ENCODE measurements around the gene THRA.

THRA gene

GRCh38 chr17:40084477-40084876, 21.7 kb downstream of the THRA start:
- DNase-seq (ENCODE audit: low read depth in 2 of 2): no peak

- peak in 1 of 2 donors; percentile 51 for DNase-seq (ENCODE audit: low read depth in 2 of 2)
Measured at GRCh38 chr17:40086150-40087044, 23.6 kb downstream of the THRA start.

- no peak for DNase-seq (ENCODE audit: low read depth in 2 of 2)
Measured at GRCh38 chr17:40087049-40087794, 24.5 kb downstream of the THRA start.

GRCh38 chr17:40087903-40088718, 25.3 kb downstream of the THRA start:
- no peak for DNase-seq (ENCODE audit: low read depth in 2 of 2)

- no peak for DNase-seq (ENCODE audit: low read depth in 2 of 2)
Measured at GRCh38 chr17:40089077-40089895, 26.5 kb downstream of the THRA start.

- DNase-seq (ENCODE audit: low read depth in 2 of 2): no peak
Measured at GRCh38 chr17:40090237-40091119, 27.7 kb downstream of the THRA start.

GRCh38 chr17:40091691-40092397, 29.1 kb downstream of the THRA start:
- DNase-seq (ENCODE audit: low read depth in 2 of 2): no peak

- DNase-seq (ENCODE audit: low read depth in 2 of 2): no peak
Measured at GRCh38 chr17:40092581-40092980, 29.8 kb downstream of the THRA start.

- DNase-seq (ENCODE audit: low read depth in 2 of 2): no peak
Measured at GRCh38 chr17:40093005-40093579, 30.3 kb downstream of the THRA start.

GRCh38 chr17:40093580-40094201, 30.9 kb downstream of the THRA start:
- DNase-seq (ENCODE audit: low read depth in 2 of 2): no peak

GRCh38 chr17:40094874-40095273, 32.1 kb downstream of the THRA start:
- no peak for DNase-seq (ENCODE audit: low read depth in 2 of 2)

- DNase-seq (ENCODE audit: low read depth in 2 of 2): no peak
Measured at GRCh38 chr17:40095351-40095943, 32.7 kb downstream of the THRA start.

- DNase-seq (ENCODE audit: low read depth in 2 of 2): peak; percentile 47 to 60
Measured at GRCh38 chr17:40095944-40096791, 33.4 kb downstream of the THRA start.

- no peak for DNase-seq (ENCODE audit: low read depth in 2 of 2)
Measured at GRCh38 chr17:40097087-40097486, 34.3 kb downstream of the THRA start.

GRCh38 chr17:40097931-40098845, 35.4 kb downstream of the THRA start:
- DNase-seq (ENCODE audit: low read depth in 2 of 2): no peak

Data from stimulated activated CD8-positive, alpha-beta memory T cell treated with anti-CD3 and anti-CD28 coated beads, Interleukin-2, amount 100 ng/mL, for 1 hour (primary cell).